ENCODE data around the gene PAFAH1B1.
"Not testable (repeated sequence)": the region's sequence is repeated elsewhere in the genome, so short reads cannot be mapped to it uniquely, and the experiment has no call there.

The PAFAH1B1 gene

GRCh38 chr17:2635675-2636074, 42.2 kb downstream of the PAFAH1B1 start:
- no peak for DNase-seq (ENCODE audit: low spot score)

GRCh38 chr17:2636169-2636930, 42.9 kb downstream of the PAFAH1B1 start:
- no peak for DNase-seq (ENCODE audit: low spot score)

- no peak for DNase-seq (ENCODE audit: low spot score)
These were observed 44.0 kb downstream of the PAFAH1B1 start for GRCh38 chr17:2637422-2637821.

GRCh38 chr17:2644971-2645370, 51.5 kb downstream of the PAFAH1B1 start:
- DNase-seq (ENCODE audit: low spot score): no peak

GRCh38 chr17:2647957-2648356, 54.5 kb downstream of the PAFAH1B1 start:
- no peak for DNase-seq (ENCODE audit: low spot score)

GRCh38 chr17:2649191-2649590, 55.7 kb downstream of the PAFAH1B1 start:
- no peak for DNase-seq (ENCODE audit: low spot score)

GRCh38 chr17:2652911-2653310, 59.5 kb downstream of the PAFAH1B1 start:
- not testable (repeated sequence) for DNase-seq (ENCODE audit: low spot score)

GRCh38 chr17:2655546-2655945, 62.1 kb downstream of the PAFAH1B1 start:
- no peak for DNase-seq (ENCODE audit: low spot score)

- DNase-seq (ENCODE audit: low spot score): no peak
These were observed 62.8 kb downstream of the PAFAH1B1 start for GRCh38 chr17:2656283-2656682.

- DNase-seq (ENCODE audit: low spot score): not testable (repeated sequence)
These were observed 65.9 kb downstream of the PAFAH1B1 start for GRCh38 chr17:2659337-2659736.

- DNase-seq (ENCODE audit: low spot score): not testable (repeated sequence)
These were observed 67.0 kb downstream of the PAFAH1B1 start for GRCh38 chr17:2660410-2660809.

GRCh38 chr17:2672026-2672425, 78.6 kb downstream of the PAFAH1B1 start:
- no peak for DNase-seq (ENCODE audit: low spot score)

- DNase-seq (ENCODE audit: low spot score): not testable (repeated sequence)
These were observed 85.8 kb downstream of the PAFAH1B1 start for GRCh38 chr17:2679247-2679646.

- DNase-seq (ENCODE audit: low spot score): no peak
These were observed 87.5 kb downstream of the PAFAH1B1 start for GRCh38 chr17:2680961-2681360.

GRCh38 chr17:2681650-2682049, 88.2 kb downstream of the PAFAH1B1 start:
- no peak for DNase-seq (ENCODE audit: low spot score)

- no peak for DNase-seq (ENCODE audit: low spot score)
These were observed 88.9 kb downstream of the PAFAH1B1 start for GRCh38 chr17:2682176-2682938.

- DNase-seq (ENCODE audit: low spot score): no peak
These were observed 90.5 kb downstream of the PAFAH1B1 start for GRCh38 chr17:2683912-2684311.

- no peak for DNase-seq (ENCODE audit: low spot score)
These were observed 91.1 kb downstream of the PAFAH1B1 start for GRCh38 chr17:2684549-2684948.

GRCh38 chr17:2685696-2686095, 92.2 kb downstream of the PAFAH1B1 start:
- no peak for DNase-seq (ENCODE audit: low spot score)

GRCh38 chr17:2687074-2687418, 93.6 kb downstream of the PAFAH1B1 start:
- no peak for DNase-seq (ENCODE audit: low spot score)

- DNase-seq (ENCODE audit: low spot score): no peak
These were observed 95.2 kb downstream of the PAFAH1B1 start for GRCh38 chr17:2688351-2689342.

All from putamen (tissue), 1 donor.